ENCODE results near the gene PRDX6. TPM values are rescaled to one million over a fixed set of nuclear protein-coding genes. Genes with fewer than 3 reads are reported as not detected.
"Not testable (repeated sequence)": the region's sequence is repeated elsewhere in the genome, so short reads cannot be mapped to it uniquely, and the experiment has no call there.

The PRDX6 gene
- total and polyA plus RNA-seq, 2 donors (not counting 1 experiment from before 2014, with no cell fraction given) = 51.6 to 85.2 TPM

DNA sequence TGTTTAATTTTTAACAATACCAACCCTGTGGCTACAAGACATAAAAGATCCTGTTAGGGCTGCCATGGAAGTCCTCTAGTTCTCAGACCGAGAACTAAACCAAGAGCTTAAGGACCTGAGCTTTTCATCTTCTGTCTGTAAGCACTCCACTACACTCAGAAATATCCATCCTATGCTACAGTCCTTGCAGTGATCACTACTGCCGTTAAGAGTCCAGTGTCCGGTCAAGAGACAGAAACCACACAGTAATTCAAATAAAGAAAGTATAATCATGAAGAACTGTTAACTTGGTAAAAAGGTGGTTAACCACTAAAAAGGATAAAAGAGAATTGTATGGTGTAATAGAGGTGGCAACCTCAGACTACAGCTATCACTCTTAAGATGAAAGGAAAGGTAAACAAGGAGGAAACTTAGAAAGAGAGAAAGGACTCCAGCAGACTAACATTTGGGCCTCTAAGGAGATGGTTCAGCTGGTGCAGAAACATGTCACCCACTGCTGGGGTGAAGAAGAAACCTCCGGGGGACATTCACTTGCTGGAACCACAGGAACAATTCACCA is 22.1 kb upstream of the PRDX6 start:
- Mint-ChIP-seq H3K27me3 (no peaks in the 10 kb centered on the region), H3K27ac (no peak overlapping the region), H3K9me3 (ENCODE audit: insufficient read depth) (no peaks in the 10 kb centered on the region), H3K4me1 (no peaks in the 10 kb centered on the region), H3K4me3 (no peak overlapping the region)
- H2AFZ ChIP-seq (ENCODE audit: insufficient read depth, low read depth, low read length, poor library complexity, severe bottlenecking) = no peak overlapping the region
- 100% methylated on average over 1 of the region's 4 CpGs for WGBS (ENCODE audit: insufficient coverage)
- no peaks in the 10 kb centered on the region for H4K20me1 ChIP-seq (ENCODE audit: control insufficient read depth, insufficient read depth, low read length, poor library complexity, severe bottlenecking)
- ATAC-seq (ENCODE audit: low read depth) = no peak
- H3K79me2 ChIP-seq (ENCODE audit: control insufficient read depth, insufficient read depth, low read length) = peaks cover 3% of the 10 kb centered on the region
- DNase-seq = no peak
- H3K36me3 ChIP-seq (replicated peaks in 1 of 2; ENCODE audit: control extremely low read depth in 1 of 2, control insufficient read depth in 1 of 2, extremely low read depth in 1 of 2, insufficient read depth in 2 of 2, low read length in 1 of 2) = peaks cover 3 to 13% of the 10 kb centered on the region in 2 experiments
- TF ChIP-seq EZH2 (IDR thresholded peaks at IDR 0.05; ENCODE audit: borderline replicate concordance, insufficient read depth, low read depth, low read length, poor library complexity, severe bottlenecking) = no peak
- TF ChIP-seq, protein P1, sequence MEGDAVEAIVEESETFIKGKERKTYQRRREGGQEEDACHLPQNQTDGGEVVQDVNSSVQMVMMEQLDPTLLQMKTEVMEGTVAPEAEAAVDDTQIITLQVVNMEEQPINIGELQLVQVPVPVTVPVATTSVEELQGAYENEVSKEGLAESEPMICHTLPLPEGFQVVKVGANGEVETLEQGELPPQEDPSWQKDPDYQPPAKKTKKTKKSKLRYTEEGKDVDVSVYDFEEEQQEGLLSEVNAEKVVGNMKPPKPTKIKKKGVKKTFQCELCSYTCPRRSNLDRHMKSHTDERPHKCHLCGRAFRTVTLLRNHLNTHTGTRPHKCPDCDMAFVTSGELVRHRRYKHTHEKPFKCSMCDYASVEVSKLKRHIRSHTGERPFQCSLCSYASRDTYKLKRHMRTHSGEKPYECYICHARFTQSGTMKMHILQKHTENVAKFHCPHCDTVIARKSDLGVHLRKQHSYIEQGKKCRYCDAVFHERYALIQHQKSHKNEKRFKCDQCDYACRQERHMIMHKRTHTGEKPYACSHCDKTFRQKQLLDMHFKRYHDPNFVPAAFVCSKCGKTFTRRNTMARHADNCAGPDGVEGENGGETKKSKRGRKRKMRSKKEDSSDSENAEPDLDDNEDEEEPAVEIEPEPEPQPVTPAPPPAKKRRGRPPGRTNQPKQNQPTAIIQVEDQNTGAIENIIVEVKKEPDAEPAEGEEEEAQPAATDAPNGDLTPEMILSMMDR (IDR thresholded peaks at IDR 0.05) = no peak
- H3K4me2 ChIP-seq (replicated peaks; ENCODE audit: low read depth, low read length, poor library complexity, severe bottlenecking) = no peak overlapping the region
- H3K9me3 ChIP-seq (ENCODE audit: control extremely low read depth in 1 of 3, control insufficient read depth in 2 of 3, insufficient read depth in 1 of 3, low read length in 2 of 3) = no peaks in the 10 kb centered on the region
- intact Hi-C loops (cut with micrococcal nuclease) = no loop called here
- H3K4me1 ChIP-seq (ENCODE audit: control insufficient read depth in 2 of 2, insufficient read depth in 2 of 2, low read length in 2 of 2) = no peaks in the 10 kb centered on the region
- H3K4me3 ChIP-seq (ENCODE audit: control extremely low read depth in 1 of 5, extremely low read depth in 1 of 5, insufficient read depth in 1 of 5, low read depth in 2 of 5, low read length in 4 of 5) = no peak overlapping the region
- no peak overlapping the region for H3K9ac ChIP-seq (ENCODE audit: low read length)
- H3K27me3 ChIP-seq (replicated peaks in 1 of 4; ENCODE audit: control extremely low read depth in 1 of 4, control insufficient read depth in 3 of 4, insufficient read depth in 4 of 4, low read length in 3 of 4) = no peaks in the 10 kb centered on the region
- POLR2A ChIA-PET = no interaction called here
- H3K27ac ChIP-seq (ENCODE audit: low read length in 2 of 2) = no peak overlapping the region
- CTCF ChIA-PET = no interaction called here

DNA sequence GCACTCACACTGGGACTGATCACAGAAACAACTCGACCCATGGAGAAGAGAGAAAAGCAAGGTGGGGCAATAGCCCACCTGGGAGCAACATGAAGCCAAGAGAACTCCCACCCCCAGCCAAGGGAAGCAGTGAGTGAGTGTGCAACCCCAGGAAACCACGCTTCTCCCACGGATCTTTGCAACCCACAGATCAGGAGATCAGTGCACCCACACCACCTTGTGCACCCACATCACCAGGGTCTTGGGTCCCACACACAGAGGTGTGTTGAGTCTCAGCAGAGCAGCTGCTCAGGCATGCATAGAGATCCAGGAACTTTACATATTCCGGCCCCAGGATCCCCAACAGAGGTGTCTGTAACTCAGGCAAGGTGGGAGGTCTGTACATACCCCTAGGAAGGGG is 17.2 kb upstream of the PRDX6 start:
- Histone ChIP-seq H3K4me3 (ENCODE audit: control extremely low read depth in 1 of 5, extremely low read depth in 1 of 5, insufficient read depth in 1 of 5, low read depth in 2 of 5, low read length in 4 of 5) (no peak overlapping the region), H2AFZ (ENCODE audit: insufficient read depth, low read depth, low read length, poor library complexity, severe bottlenecking) (no peak overlapping the region), H3K27me3 (replicated peaks in 1 of 4; ENCODE audit: control extremely low read depth in 1 of 4, control insufficient read depth in 3 of 4, insufficient read depth in 4 of 4, low read length in 3 of 4) (no peaks in the 10 kb centered on the region), H3K4me2 (replicated peaks; ENCODE audit: low read depth, low read length, poor library complexity, severe bottlenecking) (no peak overlapping the region), H3K9ac (ENCODE audit: low read length) (no peak overlapping the region), H3K4me1 (ENCODE audit: control insufficient read depth in 2 of 2, insufficient read depth in 2 of 2, low read length in 2 of 2) (no peaks in the 10 kb centered on the region), H4K20me1 (ENCODE audit: control insufficient read depth, insufficient read depth, low read length, poor library complexity, severe bottlenecking) (no peaks in the 10 kb centered on the region), H3K36me3 (replicated peaks in 1 of 2; ENCODE audit: control extremely low read depth in 1 of 2, control insufficient read depth in 1 of 2, extremely low read depth in 1 of 2, insufficient read depth in 2 of 2, low read length in 1 of 2) (peaks cover 6 to 28% of the 10 kb centered on the region in 2 experiments), H3K27ac (ENCODE audit: low read length in 2 of 2) (no peak overlapping the region), H3K9me3 (ENCODE audit: control extremely low read depth in 1 of 3, control insufficient read depth in 2 of 3, insufficient read depth in 1 of 3, low read length in 2 of 3) (peaks cover 0 to 3% (median 2%) of the 10 kb centered on the region in 3 donors), H3K79me2 (ENCODE audit: control insufficient read depth, insufficient read depth, low read length) (peaks cover 17% of the 10 kb centered on the region)
- DNase-seq (no peak), ATAC-seq (ENCODE audit: low read depth) (no peak)
- Mint-ChIP-seq H3K4me3 (no peak overlapping the region), H3K27ac (no peak overlapping the region), H3K27me3 (no peaks in the 10 kb centered on the region), H3K4me1 (peaks cover 2% of the 10 kb centered on the region), H3K9me3 (ENCODE audit: insufficient read depth) (peaks cover 7% of the 10 kb centered on the region)
- intact Hi-C loops (cut with micrococcal nuclease) = no loop called here
- 63% methylated on average over 2 of the region's 4 CpGs for WGBS (ENCODE audit: insufficient coverage)
- POLR2A ChIA-PET = no interaction called here
- CTCF ChIA-PET = no interaction called here
- TF ChIP-seq, protein P1 (IDR thresholded peaks at IDR 0.05) = no peak
- TF ChIP-seq EZH2 (IDR thresholded peaks at IDR 0.05; ENCODE audit: borderline replicate concordance, insufficient read depth, low read depth, low read length, poor library complexity, severe bottlenecking) = no peak

DNA sequence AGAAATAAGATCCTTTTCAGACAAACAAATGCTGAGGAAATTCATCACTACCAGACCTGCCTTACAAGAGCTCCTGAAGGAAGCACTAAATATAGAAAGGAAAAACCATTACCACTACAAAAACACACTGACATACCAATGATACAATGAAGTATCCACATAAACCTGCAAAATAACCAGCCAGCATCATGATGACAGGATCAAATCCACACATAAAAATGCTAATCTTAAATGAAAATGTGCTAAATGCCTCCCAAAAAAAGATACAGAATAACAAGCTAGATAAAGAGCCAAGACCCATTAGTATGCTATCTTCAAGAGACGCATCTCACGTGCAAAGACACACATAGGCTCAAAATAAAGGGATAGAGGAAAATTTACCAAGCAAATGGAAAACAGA is 14.5 kb upstream of the PRDX6 start:
- H3K27me3 Mint-ChIP-seq; H3K9ac ChIP-seq (ENCODE audit: low read length); H2AFZ ChIP-seq (ENCODE audit: insufficient read depth, low read depth, low read length, poor library complexity, severe bottlenecking); H3K4me2 ChIP-seq (replicated peaks; ENCODE audit: low read depth, low read length, poor library complexity, severe bottlenecking); ATAC-seq (ENCODE audit: low read depth); POLR2A ChIA-PET; intact Hi-C loops (cut with micrococcal nuclease); H3K9me3 ChIP-seq (ENCODE audit: control extremely low read depth in 1 of 3, control insufficient read depth in 2 of 3, insufficient read depth in 1 of 3, low read length in 2 of 3); H3K9me3 Mint-ChIP-seq (ENCODE audit: insufficient read depth); H3K27ac ChIP-seq (ENCODE audit: low read length in 2 of 2); H3K27ac Mint-ChIP-seq; DNase-seq; H3K27me3 ChIP-seq (replicated peaks in 1 of 4; ENCODE audit: control extremely low read depth in 1 of 4, control insufficient read depth in 3 of 4, insufficient read depth in 4 of 4, low read length in 3 of 4); H3K4me3 Mint-ChIP-seq; H4K20me1 ChIP-seq (ENCODE audit: control insufficient read depth, insufficient read depth, low read length, poor library complexity, severe bottlenecking); H3K4me1 ChIP-seq (ENCODE audit: control insufficient read depth in 2 of 2, insufficient read depth in 2 of 2, low read length in 2 of 2); H3K4me3 ChIP-seq (ENCODE audit: control extremely low read depth in 1 of 5, extremely low read depth in 1 of 5, insufficient read depth in 1 of 5, low read depth in 2 of 5, low read length in 4 of 5): not testable (repeated sequence)
- peaks cover 24% of the 10 kb centered on the region for H3K79me2 ChIP-seq (ENCODE audit: control insufficient read depth, insufficient read depth, low read length)
- H3K4me1 Mint-ChIP-seq = peaks cover 10% of the 10 kb centered on the region
- CTCF ChIA-PET = interaction anchor here (2.3 kb wide), 1 partner anchor 33 kb away, joined by 7 read pairs; no protein-coding TSS in a partner anchor
- 100% methylated on average over 2 of the region's 2 CpGs for WGBS (ENCODE audit: insufficient coverage)
- H3K36me3 ChIP-seq (replicated peaks in 1 of 2; ENCODE audit: control extremely low read depth in 1 of 2, control insufficient read depth in 1 of 2, extremely low read depth in 1 of 2, insufficient read depth in 2 of 2, low read length in 1 of 2) = peaks cover 6 to 25% of the 10 kb centered on the region in 2 experiments
